GM18868 (cell line): Measurements from ENCODE around the gene SLX9.

Source experiments
- ATAC-seq: cut with Tn5 transposase; IDR thresholded peaks from one replicate; pipeline ENCODE4 v1.9.1; 2021; ENCODE audit warnings: mild to moderate bottlenecking, moderate library complexity; ENCODE audit not compliant: unreplicated experiment

Gene SLX9

GRCh38 chr21:44944596-44944995 lies 4.8 kb downstream of the SLX9 start:
- no peak for ATAC-seq

GRCh38 chr21:44946254-44947041 lies 6.6 kb downstream of the SLX9 start:
- ATAC-seq, result no peak

GRCh38 chr21:44947111-44947929 lies 7.5 kb downstream of the SLX9 start:
- ATAC-seq, result no peak

GRCh38 chr21:44947930-44948331 lies 8.1 kb downstream of the SLX9 start:
- no peak for ATAC-seq

- no peak for ATAC-seq
These were observed 8.7 kb downstream of the SLX9 start for GRCh38 chr21:44948426-44949120.

GRCh38 chr21:44949161-44949778 lies 9.4 kb downstream of the SLX9 start:
- ATAC-seq, result no peak

GRCh38 chr21:44949779-44950198 lies 10.0 kb downstream of the SLX9 start:
- no peak for ATAC-seq

GRCh38 chr21:44950351-44950750 lies 10.5 kb downstream of the SLX9 start:
- no peak for ATAC-seq

GRCh38 chr21:44951186-44951915 lies 11.5 kb downstream of the SLX9 start:
- no peak for ATAC-seq

- no peak for ATAC-seq
These were observed 12.5 kb downstream of the SLX9 start for GRCh38 chr21:44952116-44952928.

- ATAC-seq, result no peak
These were observed 13.2 kb downstream of the SLX9 start for GRCh38 chr21:44952929-44953627.

- no peak for ATAC-seq
These were observed 13.8 kb downstream of the SLX9 start for GRCh38 chr21:44953628-44954021.

GRCh38 chr21:44954281-44954771 lies 14.5 kb downstream of the SLX9 start:
- no peak for ATAC-seq

GRCh38 chr21:44955141-44955797 lies 15.4 kb downstream of the SLX9 start:
- ATAC-seq, result no peak

GRCh38 chr21:44955798-44956175 lies 16.0 kb downstream of the SLX9 start:
- no peak for ATAC-seq

- no peak for ATAC-seq
These were observed 16.7 kb downstream of the SLX9 start for GRCh38 chr21:44956356-44957046.

GRCh38 chr21:44957047-44957831 lies 17.4 kb downstream of the SLX9 start:
- ATAC-seq, result no peak
